AG08396 (cell line): ENCODE results near the gene TUSC2.

Experiments used
- DNase-seq: peaks from one replicate; pipeline ENCODE4 v3.0.0; 2012; ENCODE audit warnings: low spot score, mixed read lengths

The TUSC2 gene

GRCh38 chr3:50327943-50328691 is at the start of gene TUSC2:
Gene TUSC2 (minus strand): TSS chr3:50328223. CDS start chr3:50328099, 124 bp downstream.
- peak; percentile 98 for DNase-seq

DNA sequence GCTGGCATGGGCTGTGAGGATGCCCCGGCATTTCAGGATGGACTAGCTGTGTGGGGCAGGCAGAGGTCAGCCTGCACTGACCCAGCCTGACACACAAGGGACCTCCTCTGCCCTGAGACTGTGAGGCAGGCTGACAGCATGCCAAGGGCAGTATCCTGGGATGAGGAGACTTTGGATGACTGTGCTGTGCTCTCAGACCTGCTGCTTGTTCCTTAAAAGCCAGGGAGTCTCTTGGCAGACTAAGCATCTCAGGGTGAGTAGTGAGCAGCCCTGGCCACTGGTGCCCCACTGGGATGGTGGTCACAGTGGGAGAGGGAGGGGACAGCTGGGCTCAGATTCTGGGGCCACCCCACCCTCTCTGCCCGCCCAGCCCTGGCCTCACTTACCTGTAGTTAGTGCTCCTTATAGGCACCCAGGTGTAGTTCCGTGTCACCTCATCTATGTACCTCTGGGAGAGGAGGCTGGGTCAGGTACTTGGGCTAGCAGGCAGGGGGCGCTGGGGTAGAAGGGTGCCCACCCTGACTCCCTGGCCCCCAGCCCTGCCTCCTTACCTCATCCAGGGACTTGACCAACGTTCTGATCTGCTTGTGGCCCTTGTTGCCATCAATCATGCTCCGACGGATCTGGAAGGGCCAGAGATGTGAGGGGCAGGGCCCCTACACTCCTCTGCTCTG is 47.4 kb upstream of the TUSC2 start:
- DNase-seq, result peak; percentile 42

- no peak for DNase-seq
Measured at GRCh38 chr3:50374363-50375257, 46.6 kb upstream of the TUSC2 start.

DNA sequence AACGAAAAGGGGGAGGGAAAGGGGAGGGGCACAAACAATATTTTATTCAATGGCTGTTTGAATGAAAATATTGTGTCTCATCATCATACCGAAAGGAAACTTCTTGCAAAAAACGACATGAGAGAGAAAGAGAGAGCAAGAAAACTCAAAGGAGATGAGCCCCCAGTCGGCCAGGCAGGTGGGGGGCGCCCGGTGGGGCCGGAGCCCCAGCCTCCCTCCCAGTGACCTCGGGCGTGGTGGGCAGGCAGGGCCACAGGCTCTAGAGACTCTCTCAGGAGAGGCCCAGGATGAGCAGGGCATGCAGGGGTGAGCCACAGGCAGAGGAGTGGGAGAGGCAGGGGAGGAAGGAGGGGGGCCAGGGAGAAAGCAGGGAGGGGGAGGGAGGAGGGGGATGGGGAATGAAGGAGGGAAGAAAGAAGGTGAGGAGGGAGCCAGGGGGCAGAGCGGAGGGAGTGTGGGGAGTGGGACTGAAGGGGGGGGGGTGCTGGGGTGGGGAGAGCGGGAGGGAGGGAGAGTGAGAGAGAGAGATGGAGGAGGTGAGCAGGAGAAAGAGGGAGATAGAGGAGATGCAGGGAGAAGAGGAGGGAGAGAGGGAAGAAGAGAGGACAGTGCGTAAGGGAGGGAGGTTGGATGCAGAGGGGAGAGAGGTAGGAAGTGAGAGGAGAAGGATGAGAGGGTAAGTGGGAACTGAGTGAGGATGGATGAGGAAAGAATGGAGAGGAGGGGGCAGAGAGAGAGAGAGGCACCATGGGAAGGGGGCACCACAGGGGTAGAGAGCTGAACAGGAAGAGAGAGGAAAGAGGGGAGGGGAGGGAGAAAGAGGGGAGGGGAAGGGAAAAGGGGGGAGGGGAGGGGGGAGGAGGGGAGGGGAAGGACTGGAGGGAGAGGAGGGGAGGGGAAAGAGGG is 45.4 kb upstream of the TUSC2 start:
- DNase-seq, result no peak

- DNase-seq, result no peak
Measured at GRCh38 chr3:50372349-50372748, 44.3 kb upstream of the TUSC2 start.

DNA sequence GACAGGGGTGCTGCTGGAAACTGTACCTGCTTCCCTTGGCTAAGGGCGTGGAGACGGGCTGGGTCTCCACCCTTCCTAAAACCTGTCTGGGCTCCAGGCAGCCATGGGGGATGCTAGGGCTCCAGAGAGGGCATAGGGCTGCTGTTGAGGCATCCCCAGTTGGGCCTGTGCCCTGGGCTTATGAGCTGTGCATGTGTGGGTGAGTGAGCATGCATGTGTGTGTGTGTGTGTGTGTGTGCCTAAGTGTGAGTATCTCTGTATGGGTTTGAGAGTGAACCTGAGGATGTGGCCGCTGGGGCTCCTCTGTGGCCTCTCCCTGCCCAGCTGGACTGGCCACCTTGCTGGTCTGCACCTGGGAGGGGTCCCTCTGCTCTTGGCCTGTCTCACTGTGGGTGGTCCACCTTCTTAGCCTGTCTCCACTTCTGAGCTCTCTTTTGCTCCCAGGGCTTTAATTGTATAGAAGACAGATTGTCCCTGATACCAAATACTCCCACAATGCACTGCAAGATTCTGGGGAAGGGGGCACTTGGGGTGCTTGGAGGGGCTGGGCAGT is 43.2 kb upstream of the TUSC2 start:
- no peak for DNase-seq

DNA sequence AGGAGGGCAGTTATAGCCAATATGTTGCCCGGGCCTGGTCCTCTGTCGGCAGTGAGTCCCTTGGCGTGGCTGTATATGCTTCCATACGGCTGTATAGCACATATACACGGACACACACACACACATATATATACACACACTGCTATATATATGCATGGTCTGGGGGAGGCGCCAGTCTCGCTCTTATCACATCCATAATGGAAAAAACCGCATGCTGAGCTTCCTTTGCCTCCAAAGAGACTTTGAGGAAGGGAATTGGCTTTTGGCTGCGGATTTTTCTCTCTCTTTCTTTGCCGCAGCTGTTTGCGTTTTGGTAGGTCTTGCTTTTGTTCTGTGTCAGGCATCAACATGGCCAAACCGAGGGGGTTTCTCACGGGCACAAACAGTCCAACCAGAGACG is 42.6 kb upstream of the TUSC2 start:
- no peak for DNase-seq

DNA sequence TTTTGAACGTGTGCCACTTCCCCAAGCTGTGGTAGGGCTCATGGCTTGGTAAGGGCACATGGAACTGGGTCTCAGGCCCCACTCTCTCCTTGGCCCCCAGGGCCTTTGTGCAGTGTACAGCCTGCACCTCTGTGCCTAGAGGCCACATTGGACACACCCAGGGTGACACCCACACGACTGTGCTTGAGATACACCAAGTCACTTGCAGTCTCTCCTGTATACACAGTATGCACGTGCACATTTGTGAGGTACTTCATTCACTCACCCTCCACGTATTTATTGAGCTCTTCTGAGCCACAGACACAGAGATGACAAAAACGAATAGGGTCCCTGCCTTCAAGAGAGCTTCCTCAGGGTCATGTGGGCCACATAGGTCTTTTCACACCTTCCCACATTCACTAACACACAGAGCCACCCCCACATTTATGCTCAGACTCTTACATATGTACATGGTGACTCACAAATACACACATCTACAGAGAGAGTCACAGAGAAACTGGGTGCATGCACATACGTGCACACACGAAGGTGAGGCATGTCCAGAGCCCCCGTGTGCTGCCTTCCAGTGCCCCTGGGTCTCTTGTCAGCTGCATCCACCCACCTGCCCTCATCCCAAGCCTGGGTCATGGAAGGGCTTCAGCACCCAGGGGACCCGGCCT is 41.1 kb upstream of the TUSC2 start:
- DNase-seq, result no peak

DNA sequence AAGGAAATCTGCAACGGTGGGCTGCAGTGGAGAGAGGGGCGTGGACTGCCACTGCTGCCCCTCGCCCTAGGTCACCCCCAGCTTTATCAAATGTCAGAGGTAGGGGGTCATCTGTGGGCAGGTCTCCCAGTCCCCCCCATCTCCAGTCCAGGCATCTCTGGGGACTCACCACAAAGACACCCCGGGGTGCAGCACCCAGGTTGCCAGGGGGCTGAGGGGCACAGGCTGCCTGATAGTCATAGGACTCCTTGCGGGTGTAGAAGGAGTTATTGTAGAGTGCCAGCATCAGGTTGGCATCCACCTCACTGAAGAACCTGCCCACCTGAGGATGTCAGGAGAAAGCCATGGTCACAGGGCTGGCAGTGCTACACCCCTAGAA is 37.8 kb upstream of the TUSC2 start:
- no peak for DNase-seq

DNA sequence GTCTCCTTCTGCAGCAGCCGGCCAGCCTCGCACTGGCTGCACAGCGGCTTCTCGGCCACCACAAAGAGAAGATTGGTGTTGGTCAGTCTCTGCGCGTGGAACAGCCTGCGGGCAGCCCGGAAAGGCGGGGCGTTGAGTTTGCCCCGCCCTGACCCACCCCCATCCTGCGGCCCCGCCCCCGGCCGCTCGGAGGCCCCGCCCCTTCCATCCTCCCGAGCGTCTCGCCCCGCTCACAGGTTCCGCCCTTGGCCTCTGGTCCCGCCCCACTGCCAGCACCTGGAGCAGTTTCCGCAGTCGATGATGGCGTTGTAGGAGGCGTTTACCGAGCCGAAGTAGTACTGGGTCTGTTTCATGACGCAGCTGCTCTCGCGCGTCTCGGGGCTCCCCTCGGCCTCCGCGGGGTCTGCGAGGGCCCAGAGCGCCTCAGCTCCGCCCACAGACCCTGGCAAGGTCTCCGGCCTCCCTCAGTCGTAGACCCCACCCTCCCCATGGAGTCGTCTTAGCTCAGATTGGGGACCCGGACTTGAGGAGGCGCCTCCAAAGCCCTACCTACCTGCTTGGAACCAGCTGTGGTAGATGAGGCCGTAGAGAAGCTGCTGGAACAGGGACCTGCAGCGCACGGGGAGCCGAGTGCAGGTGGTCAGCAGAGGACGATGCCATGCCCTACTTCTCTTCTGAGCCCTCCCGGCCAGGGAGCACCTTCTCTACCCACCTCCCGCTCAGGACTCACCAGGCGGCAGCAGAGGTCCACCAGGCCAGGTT is 37.2 kb upstream of the TUSC2 start:
- peak; percentile 95 for DNase-seq

GRCh38 chr3:50364573-50365079 is 36.6 kb upstream of the TUSC2 start:
- no peak for DNase-seq

GRCh38 chr3:50359760-50360110 is 31.7 kb upstream of the TUSC2 start:
- no peak for DNase-seq

DNA sequence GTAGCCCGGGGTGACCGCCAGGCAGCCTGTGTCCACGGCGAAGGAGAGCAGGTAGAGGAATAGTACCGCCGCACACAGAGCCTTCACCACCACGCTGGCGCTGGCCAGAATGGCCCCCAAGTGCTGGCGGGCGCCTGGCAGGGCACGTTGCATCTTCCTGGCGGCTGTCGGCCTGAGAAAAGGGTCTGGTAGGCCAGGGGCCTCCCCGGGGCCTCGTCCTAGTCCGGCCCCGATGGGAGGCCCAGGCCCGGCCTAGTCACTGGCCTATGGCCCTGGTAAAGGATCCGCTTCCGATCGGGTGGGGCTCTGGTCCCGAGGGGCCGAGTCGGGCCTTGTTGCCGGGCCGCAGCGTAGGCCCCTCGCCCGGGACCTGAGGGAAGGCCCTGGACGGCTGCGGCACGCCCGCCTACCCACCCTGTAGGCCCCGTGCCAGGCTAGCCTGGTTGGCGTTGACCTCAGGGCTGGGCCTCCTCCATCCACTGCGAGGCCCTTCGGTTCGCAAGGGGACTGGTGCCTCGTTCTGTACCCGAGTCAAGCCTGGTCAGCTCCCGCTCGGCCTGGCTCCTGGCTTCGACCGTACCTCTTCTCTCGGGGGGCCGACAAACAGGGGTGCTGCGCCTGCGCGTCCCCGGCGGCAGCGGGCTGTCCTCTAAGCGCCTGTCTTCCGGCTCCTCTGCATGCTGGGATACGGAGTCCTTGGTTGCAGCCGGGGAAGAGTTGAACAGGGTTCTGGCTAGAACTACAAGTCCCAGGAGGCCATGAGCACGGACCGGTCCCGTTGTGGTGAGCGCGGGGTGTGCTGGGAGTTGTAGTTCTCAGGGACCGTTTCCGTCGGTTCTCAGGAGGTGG is 31.1 kb upstream of the TUSC2 start, which contains the start of gene TMEM115:
Gene TMEM115, minus strand, starts transcription at position 611 of the 849 bp plus-strand sequence. Its CDS starts 458 bp downstream, at position 153.
- DNase-seq, result peak; percentile 98

DNA sequence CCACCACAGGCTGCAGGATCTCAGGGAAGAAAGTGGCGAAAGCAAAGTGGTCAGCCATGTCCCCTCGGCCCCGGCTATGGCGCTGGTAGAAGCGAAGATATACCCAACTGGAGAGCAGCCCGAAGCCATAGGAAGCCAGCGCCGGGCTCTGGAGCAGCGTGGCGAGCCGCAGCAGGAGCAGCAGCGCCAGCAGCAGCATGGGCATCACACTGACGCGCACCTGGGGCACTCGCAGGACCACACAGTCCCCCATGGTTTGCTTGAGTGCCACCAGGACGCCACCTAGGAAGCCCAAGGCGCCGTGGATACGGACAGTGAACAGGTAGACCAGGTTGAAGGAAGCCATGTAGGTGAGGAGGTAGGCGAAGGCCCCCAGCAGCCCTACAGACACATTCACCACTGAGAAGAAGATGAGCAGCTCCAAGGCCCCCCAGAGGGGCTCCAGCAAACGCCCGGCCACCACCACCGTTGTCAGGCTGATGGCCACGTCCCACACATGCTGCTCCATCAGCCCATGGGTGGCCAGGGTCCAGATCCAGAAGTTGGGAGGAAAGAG is 30.4 kb upstream of the TUSC2 start:
- DNase-seq, result no peak

- DNase-seq, result no peak
Measured at GRCh38 chr3:50357481-50357880, 29.5 kb upstream of the TUSC2 start.

- no peak for DNase-seq
Measured at GRCh38 chr3:50356553-50356952, 28.5 kb upstream of the TUSC2 start.

DNA sequence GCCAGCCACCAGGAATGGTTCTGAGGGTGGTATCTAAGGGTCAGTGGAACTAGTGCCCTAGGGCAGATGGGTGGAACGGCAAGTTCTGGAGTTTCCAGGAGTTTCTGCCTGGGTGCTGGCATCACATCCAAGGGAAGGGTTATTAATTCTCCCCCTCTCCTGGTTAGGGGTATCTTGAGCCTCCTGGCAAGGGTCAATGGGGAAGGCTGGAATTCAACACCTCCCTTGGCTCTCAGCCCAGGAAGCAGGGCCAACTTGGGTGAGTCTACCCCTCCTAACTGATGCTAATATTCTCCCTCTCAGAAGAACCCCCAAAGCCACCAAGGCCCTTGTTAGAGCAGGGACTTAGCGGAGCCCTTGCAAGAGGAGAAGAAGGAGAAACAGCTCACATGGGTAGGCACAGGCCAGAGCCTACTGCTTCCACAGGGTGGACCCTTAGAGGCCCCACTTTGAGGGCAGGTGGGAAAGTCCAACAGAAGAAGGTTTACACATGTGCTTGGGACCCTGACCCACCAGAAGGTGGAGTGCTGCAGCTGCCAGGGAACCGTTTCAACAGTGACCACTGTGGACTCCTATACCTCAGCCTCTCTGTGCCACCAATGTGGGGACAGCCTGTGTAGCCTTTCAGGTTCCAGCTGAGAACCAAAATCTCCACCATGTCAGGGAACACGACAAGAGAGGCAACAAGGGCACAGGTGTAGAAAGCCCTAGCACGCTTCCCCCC is 28.0 kb upstream of the TUSC2 start:
- no peak for DNase-seq

DNA sequence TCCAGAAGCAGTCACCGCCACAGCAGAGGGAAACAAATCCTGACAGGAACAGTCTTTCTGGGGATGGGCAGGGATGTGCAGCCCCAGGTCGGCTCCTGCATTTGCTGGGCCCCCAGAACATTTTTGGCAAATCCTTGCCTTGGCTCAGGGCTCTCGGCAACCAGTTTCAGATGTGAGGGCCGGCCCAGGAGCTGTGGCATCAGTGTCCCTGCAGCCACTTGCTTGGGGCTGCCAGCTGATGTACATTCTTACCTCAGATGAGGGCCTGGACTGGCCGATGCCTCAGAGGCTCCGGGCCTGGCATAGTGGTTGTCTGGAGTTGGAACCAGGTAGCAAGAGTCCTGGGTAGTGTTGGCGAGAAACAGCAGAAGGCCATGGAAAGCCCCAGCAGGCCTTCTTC is 26.8 kb upstream of the TUSC2 start:
- no peak for DNase-seq
